Measurements from ENCODE around the gene CYGB. TPM values are rescaled to one million over a fixed set of nuclear protein-coding genes. Genes with fewer than 3 reads are reported as not detected.

Gene CYGB
- total and polyA plus RNA-seq, 2 of the 13 experiments (the other 11 are each of a cell fraction or from before 2014, with no cell fraction given): 18.9 to 27.1 TPM

GRCh38 chr17:76501827-76502307, 35.6 kb downstream of the CYGB start (continued):
- peak; percentile 74; the same call in 1 of the 2 replicates for TF ChIP-seq KDM5B (CRISPR knock-in tag; IDR thresholded peaks at IDR 0.05; ENCODE audit: borderline replicate concordance)
- TF ChIP-seq PAXIP1 (CRISPR knock-in tag; conservative IDR thresholded peaks at IDR 0.05): peak; percentile 59
- no peak for TF ChIP-seq ZNF530 (CRISPR knock-in tag; IDR thresholded peaks at IDR 0.05; ENCODE audit: low read depth)
- TF ChIP-seq PITX1 (CRISPR knock-in tag; IDR thresholded peaks at IDR 0.05): peak; percentile 48; the same call in 1 of the 2 replicates
- no peak for TF ChIP-seq THAP8 (CRISPR knock-in tag; IDR thresholded peaks at IDR 0.05; ENCODE audit: borderline replicate concordance)
- no peak for TF ChIP-seq KDM1A (CRISPR knock-in tag; IDR thresholded peaks at IDR 0.05)
- no peak for TF ChIP-seq ZNF816 (CRISPR knock-in tag; IDR thresholded peaks at IDR 0.05; ENCODE audit: borderline replicate concordance)
- no peak for TF ChIP-seq ZNF256 (CRISPR knock-in tag; conservative IDR thresholded peaks at IDR 0.05)
- no peak; the same call in 1 of the 2 replicates for TF ChIP-seq XBP1 (CRISPR knock-in tag; IDR thresholded peaks at IDR 0.05)
- TF ChIP-seq TRAFD1 (CRISPR knock-in tag; IDR thresholded peaks at IDR 0.05; ENCODE audit: borderline replicate concordance): no peak
- no peak for TF ChIP-seq HMG20B (CRISPR knock-in tag; conservative IDR thresholded peaks at IDR 0.05)
- no peak for TF ChIP-seq DNMT1 (CRISPR knock-in tag; IDR thresholded peaks at IDR 0.05)
- no peak for TF ChIP-seq FOXM1 (CRISPR knock-in tag; IDR thresholded peaks at IDR 0.05)
- no peak for TF ChIP-seq PBX2 (CRISPR knock-in tag; IDR thresholded peaks at IDR 0.05)
- 0 out of 2 replicates have a peak, but pooled peaks have one; percentile 65 for TF ChIP-seq ZNF296 (CRISPR knock-in tag; conservative IDR thresholded peaks at IDR 0.05)
- peak; percentile 87; the same call in 1 of the 2 replicates for TF ChIP-seq ZBTB4 (CRISPR knock-in tag; IDR thresholded peaks at IDR 0.05; ENCODE audit: borderline replicate concordance)
- peak; percentile 46; the same call in 1 of the 2 replicates for TF ChIP-seq ZNF788 (CRISPR knock-in tag; IDR thresholded peaks at IDR 0.05; ENCODE audit: borderline replicate concordance)
- peak; percentile 88 for TF ChIP-seq PTBP1 (IDR thresholded peaks at IDR 0.05; ENCODE audit: low read depth, low read length, poor library complexity, severe bottlenecking)
- TF ChIP-seq CENPX (CRISPR knock-in tag; IDR thresholded peaks at IDR 0.05): no peak
- TF ChIP-seq ZNF17 (CRISPR knock-in tag; IDR thresholded peaks at IDR 0.05): no peak
